ENCODE results near the gene UBE3C. TPM values are rescaled to one million over a fixed set of nuclear protein-coding genes. Genes with fewer than 3 reads are reported as not detected.
"Not testable (repeated sequence)": the region's sequence is repeated elsewhere in the genome, so short reads cannot be mapped to it uniquely, and the experiment has no call there.

UBE3C gene
- total RNA-seq, 1 donor from 2014 or later: 56.9 TPM

DNA sequence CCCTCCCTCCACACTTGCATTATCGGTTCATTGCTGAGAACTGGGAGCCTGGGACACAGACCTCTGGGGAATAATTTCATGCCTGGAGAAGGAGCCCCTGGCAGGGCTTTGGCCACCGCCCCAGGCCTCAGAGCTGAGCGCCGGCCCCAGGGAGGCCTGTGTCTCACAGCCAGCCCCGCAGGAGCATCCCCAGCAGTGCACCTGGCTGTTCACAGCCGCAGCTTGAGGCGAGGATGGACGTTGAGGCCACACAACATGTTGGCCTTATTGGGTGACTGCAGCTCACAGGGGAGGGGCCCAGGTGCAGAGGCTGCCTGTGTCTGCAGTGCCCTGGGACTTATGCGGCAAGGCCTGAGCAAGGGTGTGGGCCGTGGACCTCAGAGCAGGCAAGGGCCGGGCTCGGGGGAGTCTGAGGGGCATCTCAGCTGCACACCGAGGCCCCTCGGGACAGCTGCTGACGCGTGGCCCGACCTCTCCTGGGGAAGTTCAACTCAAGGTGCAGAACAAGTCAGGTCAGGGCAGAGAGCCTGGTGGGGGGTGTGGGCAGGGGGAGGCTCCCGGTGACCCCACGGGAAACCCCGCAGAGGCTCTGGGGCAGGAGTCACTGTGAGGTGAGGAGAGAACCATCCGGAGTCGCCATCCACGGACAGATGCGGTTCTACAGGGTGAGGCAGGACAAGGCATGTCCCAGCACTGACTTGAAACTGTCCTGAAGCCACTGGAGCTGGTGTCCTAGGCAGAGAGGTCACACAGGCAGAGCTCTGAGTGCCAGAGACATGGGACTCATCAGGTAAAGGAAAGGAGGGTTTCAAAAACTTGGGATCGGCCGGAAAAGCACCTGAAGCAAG, 13.1 kb upstream of the UBE3C start:
- Histone ChIP-seq H3K4me3 (no peak overlapping the region), H3K36me3 (no peaks in the 10 kb centered on the region), H3K27me3 (peaks cover 15% of the 10 kb centered on the region), H3K9me3 (no peaks in the 10 kb centered on the region), H3K4me1 (no peaks in the 10 kb centered on the region), H3K27ac (no peak overlapping the region)
- peak; percentile 20 for ATAC-seq
- no peak for DNase-seq
- TF ChIP-seq, protein P1, sequence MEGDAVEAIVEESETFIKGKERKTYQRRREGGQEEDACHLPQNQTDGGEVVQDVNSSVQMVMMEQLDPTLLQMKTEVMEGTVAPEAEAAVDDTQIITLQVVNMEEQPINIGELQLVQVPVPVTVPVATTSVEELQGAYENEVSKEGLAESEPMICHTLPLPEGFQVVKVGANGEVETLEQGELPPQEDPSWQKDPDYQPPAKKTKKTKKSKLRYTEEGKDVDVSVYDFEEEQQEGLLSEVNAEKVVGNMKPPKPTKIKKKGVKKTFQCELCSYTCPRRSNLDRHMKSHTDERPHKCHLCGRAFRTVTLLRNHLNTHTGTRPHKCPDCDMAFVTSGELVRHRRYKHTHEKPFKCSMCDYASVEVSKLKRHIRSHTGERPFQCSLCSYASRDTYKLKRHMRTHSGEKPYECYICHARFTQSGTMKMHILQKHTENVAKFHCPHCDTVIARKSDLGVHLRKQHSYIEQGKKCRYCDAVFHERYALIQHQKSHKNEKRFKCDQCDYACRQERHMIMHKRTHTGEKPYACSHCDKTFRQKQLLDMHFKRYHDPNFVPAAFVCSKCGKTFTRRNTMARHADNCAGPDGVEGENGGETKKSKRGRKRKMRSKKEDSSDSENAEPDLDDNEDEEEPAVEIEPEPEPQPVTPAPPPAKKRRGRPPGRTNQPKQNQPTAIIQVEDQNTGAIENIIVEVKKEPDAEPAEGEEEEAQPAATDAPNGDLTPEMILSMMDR (IDR thresholded peaks at IDR 0.05): no peak
- intact Hi-C loops (cut with DNase I): no loop called here

DNA sequence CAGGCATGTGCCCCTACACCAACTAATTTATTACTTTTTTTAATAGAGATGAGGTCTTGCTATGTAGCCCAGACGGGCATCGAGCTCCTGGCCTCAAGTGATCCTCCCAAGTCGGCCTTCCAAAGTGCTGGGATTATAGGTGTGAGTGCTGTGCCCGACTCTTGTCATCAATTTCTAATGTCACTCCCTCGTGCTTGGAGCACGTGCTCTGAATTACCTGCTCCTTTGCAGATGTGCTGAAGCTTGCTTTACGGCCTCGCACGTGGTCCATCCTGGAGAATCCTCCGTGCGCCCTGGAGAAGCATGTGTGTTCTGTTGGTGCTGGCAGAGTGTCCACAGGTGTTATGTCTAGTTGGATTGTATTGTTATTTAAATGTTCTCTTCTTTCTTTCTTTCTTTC, 11.8 kb upstream of the UBE3C start:
- Histone ChIP-seq H3K27ac (no peak overlapping the region), H3K4me3 (no peak overlapping the region), H3K27me3 (peaks cover 25% of the 10 kb centered on the region), H3K36me3 (no peaks in the 10 kb centered on the region), H3K4me1 (no peaks in the 10 kb centered on the region), H3K9me3 (no peaks in the 10 kb centered on the region)
- TF ChIP-seq, protein P1 (IDR thresholded peaks at IDR 0.05): no peak
- intact Hi-C loops (cut with DNase I): no loop called here
- DNase-seq (no peak), ATAC-seq (no peak)

DNA sequence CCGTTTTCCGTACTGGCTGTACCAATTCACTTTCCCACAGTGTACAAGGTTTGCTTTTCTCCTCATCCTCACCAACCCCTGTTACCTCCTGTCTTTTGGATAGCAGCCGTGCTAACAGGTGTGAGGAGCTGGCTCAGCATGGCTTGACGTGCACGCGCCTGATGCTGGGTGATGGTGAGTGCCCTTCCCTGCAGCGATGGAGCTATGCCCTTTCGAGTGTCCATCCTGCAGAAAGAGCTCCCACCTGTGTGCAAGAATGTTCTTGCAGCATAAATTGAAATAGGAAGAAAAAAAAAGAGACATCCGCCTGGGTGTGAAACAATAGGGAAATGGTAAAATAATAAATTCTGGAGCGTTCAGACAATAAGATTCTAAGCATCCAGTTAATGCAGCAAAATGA, 9.5 kb upstream of the UBE3C start:
- no peak for DNase-seq
- TF ChIP-seq, protein P1 (IDR thresholded peaks at IDR 0.05): no peak
- Histone ChIP-seq H3K4me1 (no peaks in the 10 kb centered on the region), H3K27me3 (peaks cover 25% of the 10 kb centered on the region), H3K36me3 (no peaks in the 10 kb centered on the region), H3K27ac (no peak overlapping the region), H3K9me3 (no peaks in the 10 kb centered on the region), H3K4me3 (no peak overlapping the region)
- intact Hi-C loops (cut with DNase I): no loop called here
- no peak for ATAC-seq

DNA sequence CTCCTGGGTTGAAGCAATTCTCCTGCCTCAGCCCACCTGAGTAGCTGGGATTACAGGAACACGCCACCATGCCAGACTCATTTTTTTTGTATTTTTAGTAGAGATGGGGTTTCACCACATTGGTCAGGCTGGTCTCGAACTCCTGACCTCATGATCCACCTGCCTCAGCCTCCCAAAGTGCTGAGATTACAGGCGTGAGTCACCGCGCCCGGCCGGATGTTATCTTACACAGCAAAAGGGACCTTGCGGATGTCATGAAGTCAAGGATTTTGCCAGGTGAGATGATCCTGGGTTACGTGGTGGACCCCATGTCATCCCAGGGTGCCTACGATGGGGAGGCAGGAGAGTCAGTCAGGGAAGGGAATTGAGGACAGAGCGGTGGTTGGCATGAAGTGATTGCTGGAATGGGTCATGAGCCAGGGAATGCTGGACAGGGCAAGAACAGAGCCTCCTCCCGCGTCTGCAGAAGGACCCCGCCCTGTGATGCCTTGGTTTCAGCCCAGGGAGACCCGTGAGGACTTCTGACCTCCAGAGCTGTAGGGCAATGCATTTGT, 8.7 kb upstream of the UBE3C start:
- TF ChIP-seq, protein P1 (IDR thresholded peaks at IDR 0.05): no peak
- intact Hi-C loops (cut with DNase I): no loop called here

DNA sequence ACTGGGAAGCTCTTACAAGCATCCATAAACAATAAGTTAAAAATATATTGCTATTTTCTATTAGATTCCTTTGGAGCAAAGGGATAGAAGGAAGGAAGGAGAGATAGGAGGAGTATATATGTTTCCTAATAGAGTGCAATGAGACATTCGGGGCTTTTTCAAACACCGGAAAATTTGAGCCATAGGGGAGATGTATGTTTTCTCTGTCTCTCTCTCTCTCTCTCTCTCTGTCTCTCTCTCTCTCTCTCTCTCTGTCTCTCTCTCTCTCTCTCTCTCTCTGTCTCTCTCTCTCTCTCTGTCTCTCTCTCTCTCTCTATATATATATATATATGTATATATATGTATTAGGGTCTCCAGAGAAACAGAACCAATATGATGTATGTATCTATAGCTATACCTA, 7.9 kb upstream of the UBE3C start:
- H3K9me3 ChIP-seq; H3K36me3 ChIP-seq; intact Hi-C loops (cut with DNase I); H3K4me1 ChIP-seq; ATAC-seq; DNase-seq; H3K4me3 ChIP-seq; H3K27ac ChIP-seq: not testable (repeated sequence)
- peaks cover 25% of the 10 kb centered on the region for H3K27me3 ChIP-seq

More for the DNA sequence above, 8.7 kb upstream of the UBE3C start:
- no peaks in the 10 kb centered on the region for H3K36me3 ChIP-seq
- H3K27ac ChIP-seq: no peak overlapping the region
- H3K27me3 ChIP-seq: peaks cover 25% of the 10 kb centered on the region
- no peak overlapping the region for H3K4me3 ChIP-seq
- ATAC-seq: no peak
- no peak for DNase-seq
- no peaks in the 10 kb centered on the region for H3K4me1 ChIP-seq
- H3K9me3 ChIP-seq: no peaks in the 10 kb centered on the region

DNA sequence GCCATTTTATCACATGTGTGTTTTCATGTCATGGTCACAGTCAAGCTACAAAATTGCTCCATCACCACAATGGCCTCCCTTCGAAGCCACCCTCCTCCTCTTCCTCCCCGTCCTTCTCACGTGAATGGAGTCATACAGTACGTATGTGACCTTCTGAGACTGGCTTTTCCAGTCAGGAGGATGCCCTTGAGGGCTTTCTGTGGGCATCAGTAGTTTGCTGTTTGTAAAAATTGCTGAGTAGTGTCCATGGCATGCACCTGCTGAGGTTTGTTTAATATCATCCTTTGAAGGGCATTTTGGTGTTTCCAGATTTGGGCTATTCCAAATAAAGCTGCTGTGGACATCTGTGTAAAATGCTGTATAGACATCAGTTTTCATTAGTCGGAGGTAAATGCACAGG, 5.9 kb upstream of the UBE3C start:
- H3K27me3 ChIP-seq: peaks cover 25% of the 10 kb centered on the region
- H3K4me3 ChIP-seq: no peak overlapping the region
- DNase-seq (no peak), ATAC-seq (no peak)
- peaks cover 3% of the 10 kb centered on the region for H3K4me1 ChIP-seq
- H3K9me3 ChIP-seq: no peaks in the 10 kb centered on the region
- TF ChIP-seq, protein P1 (IDR thresholded peaks at IDR 0.05): no peak
- H3K27ac ChIP-seq: no peak overlapping the region
- H3K36me3 ChIP-seq: no peaks in the 10 kb centered on the region
- intact Hi-C loops (cut with DNase I): no loop called here

Data from upper lobe of right lung (tissue), 1 donor.